ENCODE measurements around the gene NKD2. TPM values are rescaled to one million over a fixed set of nuclear protein-coding genes. Genes with fewer than 3 reads are reported as not detected.

NKD2 gene
- total RNA-seq, 1 experiment from 2014 or later: 12.8 TPM

DNA sequence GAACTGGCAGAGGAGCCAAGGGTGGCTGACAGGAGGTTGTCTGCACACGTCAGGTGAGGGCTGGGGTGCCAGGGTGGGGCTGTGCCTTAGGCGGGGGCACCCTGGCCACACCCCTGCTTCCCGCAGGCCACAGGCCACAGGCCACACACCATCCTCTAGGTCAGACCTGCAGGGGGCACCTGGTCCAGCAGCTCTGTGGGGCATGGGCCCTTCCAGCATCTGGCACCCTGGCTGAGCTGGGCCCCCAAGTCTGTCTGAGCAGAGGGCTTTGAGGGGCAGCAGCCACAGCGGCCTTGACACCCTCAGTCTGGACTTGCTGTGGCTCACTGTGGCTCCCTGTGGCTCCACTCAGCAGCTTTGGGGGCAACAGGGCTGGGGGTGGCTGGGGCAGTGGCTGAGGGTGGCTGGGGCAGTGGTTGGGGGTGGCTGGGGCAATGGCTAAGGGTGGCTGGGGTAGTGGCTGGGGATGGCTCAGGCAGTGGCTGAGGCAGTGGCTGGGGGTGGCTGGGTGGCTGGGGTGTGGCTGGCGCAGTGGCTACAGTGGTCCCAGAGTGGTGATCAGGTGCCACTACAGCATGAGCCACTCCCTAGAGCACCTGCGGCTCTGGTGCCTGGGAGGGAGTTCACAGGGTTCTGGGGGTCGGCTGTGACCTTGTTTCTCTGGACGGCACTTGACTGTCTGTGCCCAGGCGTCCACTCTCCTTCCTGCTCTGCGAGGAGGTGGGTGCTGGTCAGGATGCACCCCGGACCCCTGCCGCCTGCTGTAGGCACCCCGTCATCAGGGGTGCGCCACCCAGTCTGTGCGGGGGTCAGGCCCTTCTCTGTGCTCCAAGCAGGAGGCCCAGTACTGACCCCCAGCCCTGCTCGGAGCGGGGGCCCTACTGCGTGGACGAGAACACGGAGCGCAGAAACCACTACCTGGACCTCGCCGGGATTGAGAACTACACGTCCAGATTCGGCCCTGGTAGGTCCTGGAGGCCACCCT is 27.1 kb downstream of the NKD2 start (continued):
- TF ChIP-seq NR2C2 (CRISPR knock-in tag; IDR thresholded peaks at IDR 0.05): no peak
- TF ChIP-seq NFATC4 (CRISPR knock-in tag; IDR thresholded peaks at IDR 0.05): no peak
- no peak for TF ChIP-seq ZNF416 (CRISPR knock-in tag; IDR thresholded peaks at IDR 0.05)
- TF ChIP-seq, protein P1, sequence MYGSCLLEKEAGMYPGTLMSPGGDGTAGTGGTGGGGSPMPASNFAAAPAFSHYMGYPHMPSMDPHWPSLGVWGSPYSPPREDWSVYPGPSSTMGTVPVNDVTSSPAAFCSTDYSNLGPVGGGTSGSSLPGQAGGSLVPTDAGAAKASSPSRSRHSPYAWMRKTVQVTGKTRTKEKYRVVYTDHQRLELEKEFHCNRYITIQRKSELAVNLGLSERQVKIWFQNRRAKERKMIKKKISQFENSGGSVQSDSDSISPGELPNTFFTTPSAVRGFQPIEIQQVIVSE (CRISPR knock-in tag; IDR thresholded peaks at IDR 0.05; ENCODE audit: borderline replicate concordance): no peak
- TF ChIP-seq KAT7 (CRISPR knock-in tag; IDR thresholded peaks at IDR 0.05; ENCODE audit: borderline replicate concordance): no peak
- TF ChIP-seq SMAD4 (CRISPR knock-in tag; IDR thresholded peaks at IDR 0.05): no peak
- no peak for TF ChIP-seq RORB (CRISPR knock-in tag; IDR thresholded peaks at IDR 0.05)
- no peak for TF ChIP-seq TEAD1 (CRISPR knock-in tag; IDR thresholded peaks at IDR 0.05)

DNA sequence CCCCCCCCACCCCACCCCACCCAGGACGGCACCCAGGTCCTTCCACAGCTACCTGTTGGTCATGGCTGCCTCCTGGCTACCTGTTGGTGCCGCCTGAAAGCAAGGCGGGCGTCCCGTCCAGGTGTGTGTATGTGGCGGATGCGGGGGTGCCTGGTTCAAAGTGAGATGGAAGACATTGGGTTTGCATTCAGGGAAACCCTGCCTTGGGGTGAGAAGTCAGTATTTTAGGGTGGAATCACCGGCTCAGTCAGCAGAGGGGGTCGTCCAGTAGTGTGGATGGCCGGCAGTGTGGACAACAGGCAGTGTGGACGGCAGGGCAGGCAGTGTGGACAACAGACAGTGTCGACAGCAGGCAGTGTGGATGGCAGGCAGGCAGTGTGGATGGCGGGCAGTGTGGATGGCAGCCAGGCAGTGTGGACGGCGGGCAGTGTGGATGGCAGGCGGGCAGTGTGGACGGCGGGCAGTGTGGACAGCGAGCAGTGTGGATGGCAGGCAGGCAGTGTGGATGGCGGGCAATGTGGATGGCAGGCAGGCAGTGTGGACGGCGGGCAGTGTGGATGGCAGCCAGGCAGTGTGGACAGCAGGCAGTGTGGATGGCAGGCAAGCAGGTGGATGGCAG is 28.0 kb downstream of the NKD2 start:
- ATAC-seq (no peak), DNase-seq (ENCODE audit: low spot score) (no peak)
- CTCF ChIA-PET: interaction anchor here (0.7 to 1.4 kb wide), 4 partner anchors 26 to 120 kb away, joined by 3 to 4 read pairs (median 3); no protein-coding TSS in a partner anchor
- POLR2A ChIA-PET: no interaction called here
- Mint-ChIP-seq H3K4me1 (peaks cover 4% of the 10 kb centered on the region; the same call in 1 of the 2 replicates), H3K27ac (no peak overlapping the region; the same call in 1 of the 2 replicates), H3K9me3 (peaks cover 25% of the 10 kb centered on the region), H3K4me3 (no peak overlapping the region), H3K27me3 (ENCODE audit: low read depth) (no peaks in the 10 kb centered on the region), H3K36me3 (peaks cover 30% of the 10 kb centered on the region)
- TF ChIP-seq HMGA2 (CRISPR knock-in tag; IDR thresholded peaks at IDR 0.05) (no peak), NFE2L1 (CRISPR knock-in tag; IDR thresholded peaks at IDR 0.05) (no peak), RORB (CRISPR knock-in tag; IDR thresholded peaks at IDR 0.05) (no peak), TEAD1 (CRISPR knock-in tag; IDR thresholded peaks at IDR 0.05) (no peak), ZNF121 (CRISPR knock-in tag; IDR thresholded peaks at IDR 0.05) (no peak), TP53 (CRISPR knock-in tag; IDR thresholded peaks at IDR 0.05) (no peak), SP1 (CRISPR knock-in tag; conservative IDR thresholded peaks at IDR 0.05) (no peak), FOXP4 (CRISPR knock-in tag; IDR thresholded peaks at IDR 0.05) (no peak), KAT7 (CRISPR knock-in tag; IDR thresholded peaks at IDR 0.05; ENCODE audit: borderline replicate concordance) (no peak), USF1 (CRISPR knock-in tag; IDR thresholded peaks at IDR 0.05) (no peak), PRDM15 (CRISPR knock-in tag; IDR thresholded peaks at IDR 0.05) (no peak)
- TF ChIP-seq, protein P2, sequence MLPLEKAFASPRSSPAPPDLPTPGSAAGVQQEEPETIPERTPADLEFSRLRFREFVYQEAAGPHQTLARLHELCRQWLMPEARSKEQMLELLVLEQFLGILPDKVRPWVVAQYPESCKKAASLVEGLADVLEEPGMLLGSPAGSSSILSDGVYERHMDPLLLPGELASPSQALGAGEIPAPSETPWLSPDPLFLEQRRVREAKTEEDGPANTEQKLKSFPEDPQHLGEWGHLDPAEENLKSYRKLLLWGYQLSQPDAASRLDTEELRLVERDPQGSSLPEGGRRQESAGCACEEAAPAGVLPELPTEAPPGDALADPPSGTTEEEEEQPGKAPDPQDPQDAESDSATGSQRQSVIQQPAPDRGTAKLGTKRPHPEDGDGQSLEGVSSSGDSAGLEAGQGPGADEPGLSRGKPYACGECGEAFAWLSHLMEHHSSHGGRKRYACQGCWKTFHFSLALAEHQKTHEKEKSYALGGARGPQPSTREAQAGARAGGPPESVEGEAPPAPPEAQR (CRISPR knock-in tag; IDR thresholded peaks at IDR 0.05): no peak
- TF ChIP-seq, protein P3, sequence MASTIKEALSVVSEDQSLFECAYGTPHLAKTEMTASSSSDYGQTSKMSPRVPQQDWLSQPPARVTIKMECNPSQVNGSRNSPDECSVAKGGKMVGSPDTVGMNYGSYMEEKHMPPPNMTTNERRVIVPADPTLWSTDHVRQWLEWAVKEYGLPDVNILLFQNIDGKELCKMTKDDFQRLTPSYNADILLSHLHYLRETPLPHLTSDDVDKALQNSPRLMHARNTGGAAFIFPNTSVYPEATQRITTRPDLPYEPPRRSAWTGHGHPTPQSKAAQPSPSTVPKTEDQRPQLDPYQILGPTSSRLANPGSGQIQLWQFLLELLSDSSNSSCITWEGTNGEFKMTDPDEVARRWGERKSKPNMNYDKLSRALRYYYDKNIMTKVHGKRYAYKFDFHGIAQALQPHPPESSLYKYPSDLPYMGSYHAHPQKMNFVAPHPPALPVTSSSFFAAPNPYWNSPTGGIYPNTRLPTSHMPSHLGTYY (CRISPR knock-in tag; IDR thresholded peaks at IDR 0.05): no peak
- TF ChIP-seq, protein P4, sequence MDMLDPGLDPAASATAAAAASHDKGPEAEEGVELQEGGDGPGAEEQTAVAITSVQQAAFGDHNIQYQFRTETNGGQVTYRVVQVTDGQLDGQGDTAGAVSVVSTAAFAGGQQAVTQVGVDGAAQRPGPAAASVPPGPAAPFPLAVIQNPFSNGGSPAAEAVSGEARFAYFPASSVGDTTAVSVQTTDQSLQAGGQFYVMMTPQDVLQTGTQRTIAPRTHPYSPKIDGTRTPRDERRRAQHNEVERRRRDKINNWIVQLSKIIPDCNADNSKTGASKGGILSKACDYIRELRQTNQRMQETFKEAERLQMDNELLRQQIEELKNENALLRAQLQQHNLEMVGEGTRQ (CRISPR knock-in tag; IDR thresholded peaks at IDR 0.05): no peak
- TF ChIP-seq, protein P1 (CRISPR knock-in tag; IDR thresholded peaks at IDR 0.05; ENCODE audit: borderline replicate concordance): no peak
- TF ChIP-seq, protein P5, sequence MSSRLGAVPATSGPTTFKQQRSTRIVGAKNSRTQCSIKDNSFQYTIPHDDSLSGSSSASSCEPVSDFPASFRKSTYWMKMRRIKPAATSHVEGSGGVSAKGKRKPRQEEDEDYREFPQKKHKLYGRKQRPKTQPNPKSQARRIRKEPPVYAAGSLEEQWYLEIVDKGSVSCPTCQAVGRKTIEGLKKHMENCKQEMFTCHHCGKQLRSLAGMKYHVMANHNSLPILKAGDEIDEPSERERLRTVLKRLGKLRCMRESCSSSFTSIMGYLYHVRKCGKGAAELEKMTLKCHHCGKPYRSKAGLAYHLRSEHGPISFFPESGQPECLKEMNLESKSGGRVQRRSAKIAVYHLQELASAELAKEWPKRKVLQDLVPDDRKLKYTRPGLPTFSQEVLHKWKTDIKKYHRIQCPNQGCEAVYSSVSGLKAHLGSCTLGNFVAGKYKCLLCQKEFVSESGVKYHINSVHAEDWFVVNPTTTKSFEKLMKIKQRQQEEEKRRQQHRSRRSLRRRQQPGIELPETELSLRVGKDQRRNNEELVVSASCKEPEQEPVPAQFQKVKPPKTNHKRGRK (CRISPR knock-in tag; IDR thresholded peaks at IDR 0.05; ENCODE audit: borderline replicate concordance): no peak

Measured in WTC11 (cell line).